Measurements from ENCODE around the gene ITCH.
"Not testable (repeated sequence)": the region's sequence is repeated elsewhere in the genome, so short reads cannot be mapped to it uniquely, and the experiment has no call there.

Gene ITCH

GRCh38 chr20:34433391-34433790 is 70.3 kb downstream of the ITCH start:
- TF ChIP-seq CTCF (IDR thresholded peaks at IDR 0.05; ENCODE audit: low read depth, low read length, missing control alignments), result no peak
- H3K4me3 ChIP-seq (ENCODE audit: low read depth, low read length), result no peak overlapping the region
- in situ Hi-C loops (cut with HindIII; ENCODE audit: low sequenced_read_pairs), result no loop called here
- DNase-seq (ENCODE audit: low read depth), result no peak

- in situ Hi-C loops (cut with HindIII; ENCODE audit: low sequenced_read_pairs), result no loop called here
- no peak for TF ChIP-seq CTCF (IDR thresholded peaks at IDR 0.05; ENCODE audit: low read depth, low read length, missing control alignments)
- no peak for DNase-seq (ENCODE audit: low read depth)
- no peak overlapping the region for H3K4me3 ChIP-seq (ENCODE audit: low read depth, low read length)
Measured at GRCh38 chr20:34435589-34435988, 72.5 kb downstream of the ITCH start.

GRCh38 chr20:34437330-34437986 is 74.4 kb downstream of the ITCH start:
- in situ Hi-C loops (cut with HindIII; ENCODE audit: low sequenced_read_pairs), result no loop called here
- no peak for TF ChIP-seq CTCF (IDR thresholded peaks at IDR 0.05; ENCODE audit: low read depth, low read length, missing control alignments)
- no peak overlapping the region for H3K4me3 ChIP-seq (ENCODE audit: low read depth, low read length)
- DNase-seq (ENCODE audit: low read depth), result peak; percentile 5

GRCh38 chr20:34439168-34439567 is 76.1 kb downstream of the ITCH start:
- TF ChIP-seq CTCF (IDR thresholded peaks at IDR 0.05; ENCODE audit: low read depth, low read length, missing control alignments), result no peak
- in situ Hi-C loops (cut with HindIII; ENCODE audit: low sequenced_read_pairs), result no loop called here
- DNase-seq (ENCODE audit: low read depth), result no peak
- no peak overlapping the region for H3K4me3 ChIP-seq (ENCODE audit: low read depth, low read length)

GRCh38 chr20:34441423-34441822 is 78.3 kb downstream of the ITCH start:
- in situ Hi-C loops (cut with HindIII; ENCODE audit: low sequenced_read_pairs); DNase-seq (ENCODE audit: low read depth); H3K4me3 ChIP-seq (ENCODE audit: low read depth, low read length): not testable (repeated sequence)

- no peak overlapping the region for H3K4me3 ChIP-seq (ENCODE audit: low read depth, low read length)
- TF ChIP-seq CTCF (IDR thresholded peaks at IDR 0.05; ENCODE audit: low read depth, low read length, missing control alignments), result no peak
- DNase-seq (ENCODE audit: low read depth), result no peak
- in situ Hi-C loops (cut with HindIII; ENCODE audit: low sequenced_read_pairs), result no loop called here
Measured at GRCh38 chr20:34443546-34443945, 80.5 kb downstream of the ITCH start.

- in situ Hi-C loops (cut with HindIII; ENCODE audit: low sequenced_read_pairs), result no loop called here
- TF ChIP-seq CTCF (IDR thresholded peaks at IDR 0.05; ENCODE audit: low read depth, low read length, missing control alignments), result no peak
- DNase-seq (ENCODE audit: low read depth), result no peak
- no peak overlapping the region for H3K4me3 ChIP-seq (ENCODE audit: low read depth, low read length)
Measured at GRCh38 chr20:34445177-34446065, 82.3 kb downstream of the ITCH start.
